PC-3 (cell line): Measurements from ENCODE around the gene CRADD.

Experiments used
- CTCF ChIP-seq: fragments of 300-600 bp; sonication (generic); conservative IDR thresholded peaks from 2 replicates; pipeline ENCODE4 v1.5.1; 2017; ENCODE audit warnings: antibody characterized with exemption, low read depth, mild to moderate bottlenecking, low read length
- EZH2 ChIP-seq: fragments of 300-600 bp; sonication (generic); IDR thresholded peaks from one replicate; pipeline ENCODE4 v1.6.1; 2017; ENCODE audit warnings: antibody characterized with exemption, mild to moderate bottlenecking, low read length; ENCODE audit not compliant: unreplicated experiment

GRCh38 chr12:93795352-93795751 lies 118.2 kb downstream of the CRADD start:
- TF ChIP-seq CTCF, result no peak
- no peak for TF ChIP-seq EZH2
